RWPE2 (cell line): ENCODE measurements around the gene STK39.
"Not testable (repeated sequence)": the region's sequence is repeated elsewhere in the genome, so short reads cannot be mapped to it uniquely, and the experiment has no call there.

Experiments
- ATAC-seq: fragments of 200-7000 bp; cut with Tn5 transposase; 3 replicates; pipeline ENCODE4 v1.9.1; 2021; ENCODE audit warnings: low read depth
- DNase-seq: peaks from one replicate; pipeline ENCODE4 v3.0.0-alpha.2; 2020; ENCODE audit warnings: low spot score
- H3K27ac ChIP-seq: fragments of 450-650 bp; 2 replicates; pipeline ENCODE4 v1.5.1; 2017; ENCODE audit warnings: mild to moderate bottlenecking; ENCODE audit not compliant: poor library complexity, severe bottlenecking
- H3K27me3 ChIP-seq: fragments of 250-450 bp; sonication (Bioruptor Pico); 2 replicates; pipeline ENCODE4 v1.5.1; 2021; ENCODE audit warnings: mild to moderate bottlenecking, moderate library complexity; ENCODE audit not compliant: insufficient read depth, poor library complexity, severe bottlenecking
- H3K36me3 ChIP-seq: fragments of 250-450 bp; sonication (Bioruptor Pico); 2 replicates; pipeline ENCODE4 v1.5.1; 2020; ENCODE audit warnings: low read depth, mild to moderate bottlenecking, moderate library complexity
- H3K4me1 ChIP-seq: fragments of 250-450 bp; sonication (Bioruptor Pico); 2 replicates; pipeline ENCODE4 v1.5.1; 2021; ENCODE audit warnings: mild to moderate bottlenecking, moderate library complexity; ENCODE audit not compliant: insufficient read depth, poor library complexity, severe bottlenecking
- H3K4me3 ChIP-seq: fragments of 250-450 bp; sonication (Bioruptor Pico); 2 replicates; pipeline ENCODE4 v1.5.1; 2021; ENCODE audit warnings: mild to moderate bottlenecking, moderate library complexity; ENCODE audit not compliant: severe bottlenecking
- H3K9me3 ChIP-seq: fragments of 250-450 bp; sonication (Bioruptor Pico); 2 replicates; pipeline ENCODE4 v1.5.1; 2021; ENCODE audit warnings: mild to moderate bottlenecking, moderate library complexity; ENCODE audit not compliant: severe bottlenecking
- CTCF ChIP-seq: fragments of 450-650 bp; IDR thresholded peaks from one replicate; pipeline ENCODE4 v1.5.1; 2017; ENCODE audit warnings: mild to moderate bottlenecking, moderate library complexity; ENCODE audit not compliant: poor library complexity, severe bottlenecking

The STK39 gene

GRCh38 chr2:168049609-168050008 lies 197.8 kb downstream of the STK39 start:
- Histone ChIP-seq H3K4me3 (no peak overlapping the region), H3K4me1 (no peaks in the 10 kb centered on the region), H3K27me3 (no peaks in the 10 kb centered on the region), H3K27ac (no peak overlapping the region), H3K9me3 (no peaks in the 10 kb centered on the region), H3K36me3 (peaks cover 3% of the 10 kb centered on the region; the same call in 1 of the 2 replicates)
- DNase-seq (no peak), ATAC-seq (no peak)
- no peak for TF ChIP-seq CTCF

- no peak overlapping the region for H3K27ac ChIP-seq
- no peaks in the 10 kb centered on the region for H3K9me3 ChIP-seq
- no peak for TF ChIP-seq CTCF
- H3K4me1 ChIP-seq: no peaks in the 10 kb centered on the region
- DNase-seq (no peak), ATAC-seq (no peak)
- H3K27me3 ChIP-seq: no peaks in the 10 kb centered on the region
- H3K36me3 ChIP-seq: peaks cover 3% of the 10 kb centered on the region; the same call in 1 of the 2 replicates
- H3K4me3 ChIP-seq: no peak overlapping the region
Observed at GRCh38 chr2:168047091-168047690, 200.2 kb downstream of the STK39 start.

GRCh38 chr2:168044579-168044978 lies 202.8 kb downstream of the STK39 start:
- DNase-seq (no peak), ATAC-seq (no peak)
- no peak for TF ChIP-seq CTCF
- Histone ChIP-seq H3K9me3 (no peaks in the 10 kb centered on the region), H3K4me3 (no peak overlapping the region), H3K27me3 (no peaks in the 10 kb centered on the region), H3K27ac (no peak overlapping the region), H3K36me3 (no peaks in the 10 kb centered on the region), H3K4me1 (no peaks in the 10 kb centered on the region)

GRCh38 chr2:168044176-168044575 lies 203.2 kb downstream of the STK39 start:
- H3K36me3 ChIP-seq: no peaks in the 10 kb centered on the region
- ATAC-seq (no peak), DNase-seq (no peak)
- TF ChIP-seq CTCF: no peak
- H3K27me3 ChIP-seq: no peaks in the 10 kb centered on the region
- H3K27ac ChIP-seq: no peak overlapping the region
- H3K4me1 ChIP-seq: no peaks in the 10 kb centered on the region
- no peaks in the 10 kb centered on the region for H3K9me3 ChIP-seq
- H3K4me3 ChIP-seq: no peak overlapping the region

- ATAC-seq, H3K27ac ChIP-seq, H3K27me3 ChIP-seq, DNase-seq, H3K9me3 ChIP-seq, H3K4me1 ChIP-seq, H3K4me3 ChIP-seq, H3K36me3 ChIP-seq: not testable (repeated sequence)
Observed at GRCh38 chr2:168042127-168042824, 205.1 kb downstream of the STK39 start.
